ENCODE results near the gene HSPD1.

HSPD1 gene

GRCh38 chr2:197499594-197500502 is at the start of gene HSPD1, which contains the start of gene HSPE1:
Gene HSPD1, minus strand, starts transcription at chr2:197499840. Its CDS starts 992 bp downstream, at chr2:197498848.
Gene HSPE1, plus strand, starts transcription at chr2:197500379. Its CDS starts 58 bp downstream, at chr2:197500437.
- DNase-seq: peak; percentile 98

DNA sequence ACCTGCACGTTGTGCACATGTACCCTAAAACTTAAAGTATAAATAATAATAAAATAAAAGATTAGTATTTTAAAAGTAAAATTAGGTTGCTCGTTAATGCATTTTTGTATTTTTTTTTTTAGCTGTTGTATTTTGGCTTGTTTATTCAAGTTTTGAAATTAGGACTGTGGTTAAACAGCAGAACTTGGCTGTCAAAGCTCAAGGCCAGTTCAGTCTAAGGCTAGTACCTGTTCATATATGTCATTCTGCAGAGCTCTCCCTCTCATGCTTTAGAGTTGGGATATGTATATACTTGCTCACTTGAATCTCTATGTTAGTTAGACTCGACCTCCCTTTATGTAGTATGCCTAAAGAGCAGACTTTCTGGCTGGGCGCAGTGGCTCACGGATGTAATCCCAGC is 48.9 kb upstream of the HSPD1 start:
- DNase-seq: no peak

DNA sequence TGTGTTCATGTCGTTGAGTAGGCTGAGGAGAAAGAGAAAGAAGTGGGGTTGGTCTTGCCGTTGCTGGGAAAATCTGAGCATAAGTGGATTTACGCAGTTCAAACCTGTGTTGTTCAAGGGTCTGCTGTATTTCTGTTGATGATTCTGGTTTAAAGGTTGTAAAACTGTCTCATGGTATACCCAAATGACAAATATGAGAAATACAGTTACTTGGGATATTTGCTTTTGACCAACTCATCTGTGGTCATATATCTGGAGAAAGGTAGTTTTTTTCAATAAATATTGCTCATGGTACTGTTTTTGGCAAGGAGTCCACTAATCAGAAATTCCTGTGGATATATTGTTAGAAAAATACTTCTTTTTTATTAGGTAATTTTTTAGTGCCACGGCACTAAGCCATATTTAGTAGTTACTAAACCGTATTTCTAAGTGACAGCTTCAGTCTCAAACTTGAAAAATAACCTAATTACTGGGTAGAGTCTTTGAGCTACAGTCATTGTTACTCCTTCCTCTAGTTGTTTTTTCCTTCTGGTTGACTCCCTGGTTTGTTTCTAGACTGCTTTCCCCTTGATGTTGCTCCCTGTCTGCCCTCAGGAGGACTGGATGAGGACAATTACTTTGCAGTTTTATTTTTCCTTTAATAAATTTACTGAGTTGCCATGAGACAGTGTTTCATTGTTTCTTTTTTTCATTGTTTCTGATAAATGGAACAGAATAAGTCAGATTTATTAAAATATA is 47.7 kb upstream of the HSPD1 start:
- DNase-seq: no peak

DNA sequence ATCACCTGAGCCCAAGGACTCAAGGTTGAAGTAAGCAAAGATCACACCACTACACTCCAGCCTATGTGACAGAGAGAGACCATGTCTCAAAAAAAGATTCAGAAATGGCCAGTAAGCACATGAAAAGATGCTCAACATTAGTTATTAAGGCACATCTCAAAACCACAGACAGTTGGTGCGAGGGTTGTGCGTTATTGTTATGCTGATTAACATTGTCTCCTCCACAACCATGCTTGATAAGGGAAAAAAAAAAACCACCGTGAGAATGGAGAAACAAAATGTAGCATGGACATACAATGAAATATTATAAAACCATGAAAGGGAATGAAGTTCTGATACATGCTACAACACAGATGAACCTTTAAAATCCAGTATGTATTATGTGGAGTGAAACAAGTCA is 43.6 kb upstream of the HSPD1 start:
- no peak for DNase-seq

- DNase-seq: no peak
Measured at GRCh38 chr2:197539734-197540133, 40.1 kb upstream of the HSPD1 start.

- no peak for DNase-seq
Measured at GRCh38 chr2:197538412-197538811, 38.8 kb upstream of the HSPD1 start.

DNA sequence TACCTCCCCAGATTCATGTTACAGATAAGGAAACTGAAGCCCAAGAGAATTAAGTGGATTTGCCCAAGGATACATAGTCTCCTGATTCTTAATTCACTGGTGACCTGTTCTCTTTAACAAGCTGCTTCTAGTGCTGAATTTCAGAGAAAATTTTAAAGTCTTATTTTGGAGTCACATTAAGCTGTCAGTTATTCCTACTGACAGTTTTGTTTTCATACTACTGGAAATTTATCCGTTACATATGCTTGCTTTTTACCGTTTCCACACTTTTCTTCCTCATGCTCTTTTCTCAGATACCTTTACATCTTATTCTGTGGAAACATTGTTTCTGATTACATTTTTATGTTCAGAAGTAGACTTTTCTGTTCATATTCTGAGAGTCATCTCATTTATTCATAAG is 17.5 kb upstream of the HSPD1 start:
- no peak for DNase-seq

GRCh38 chr2:197516393-197516761 is 16.7 kb upstream of the HSPD1 start:
- DNase-seq: peak; percentile 60

GRCh38 chr2:197515739-197516392 is 16.2 kb upstream of the HSPD1 start, which contains the start of gene MOB4:
Gene MOB4, plus strand, starts transcription at chr2:197516066. Its CDS starts 21 bp downstream, at chr2:197516087.
- DNase-seq: peak; percentile 93

GRCh38 chr2:197515315-197515738 is 15.7 kb upstream of the HSPD1 start:
- peak; percentile 64 for DNase-seq

GRCh38 chr2:197514754-197515153 is 15.1 kb upstream of the HSPD1 start:
- peak; percentile 11 for DNase-seq

GRCh38 chr2:197513915-197514314 is 14.3 kb upstream of the HSPD1 start:
- no peak for DNase-seq

DNA sequence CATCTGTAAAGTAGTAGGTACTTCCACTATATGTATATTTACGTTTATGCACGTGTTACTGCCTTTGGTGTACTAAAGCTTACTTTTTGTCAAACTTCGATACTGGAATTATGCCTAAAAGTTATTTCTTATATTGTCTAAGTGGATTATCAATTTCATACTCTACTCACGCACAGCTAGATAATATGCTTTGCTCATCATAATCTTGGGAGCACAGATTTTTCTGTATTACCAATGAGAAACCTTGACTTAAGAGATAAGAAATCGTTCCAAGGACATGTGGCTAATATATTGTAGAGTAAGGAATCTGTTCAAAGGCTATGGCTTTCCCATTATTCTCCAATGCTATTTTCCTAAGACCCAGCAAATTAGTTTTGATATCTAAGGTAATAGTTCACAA is 7.0 kb upstream of the HSPD1 start:
- DNase-seq: no peak

- DNase-seq: no peak
Measured at GRCh38 chr2:197504512-197504911, 4.9 kb upstream of the HSPD1 start.

DNA sequence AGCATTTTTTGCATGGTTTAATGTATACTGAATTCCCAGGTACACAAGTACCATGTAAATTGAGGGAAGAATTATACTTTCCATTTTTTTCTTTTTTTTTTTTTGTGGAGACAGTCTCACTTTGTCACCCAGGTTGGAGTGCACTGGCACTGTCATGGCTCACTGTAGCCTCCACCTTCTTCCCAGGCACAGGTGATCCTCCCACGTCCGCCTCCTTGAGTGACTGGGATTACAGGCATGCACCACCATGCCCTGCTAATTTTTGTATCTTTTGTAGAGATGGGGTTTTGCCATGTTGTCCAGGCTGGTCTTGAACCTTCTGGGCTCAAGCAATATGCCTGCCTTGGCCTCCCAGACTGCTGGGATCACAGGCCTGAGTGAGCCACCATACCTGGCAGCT is 4.4 kb upstream of the HSPD1 start:
- no peak for DNase-seq

DNA sequence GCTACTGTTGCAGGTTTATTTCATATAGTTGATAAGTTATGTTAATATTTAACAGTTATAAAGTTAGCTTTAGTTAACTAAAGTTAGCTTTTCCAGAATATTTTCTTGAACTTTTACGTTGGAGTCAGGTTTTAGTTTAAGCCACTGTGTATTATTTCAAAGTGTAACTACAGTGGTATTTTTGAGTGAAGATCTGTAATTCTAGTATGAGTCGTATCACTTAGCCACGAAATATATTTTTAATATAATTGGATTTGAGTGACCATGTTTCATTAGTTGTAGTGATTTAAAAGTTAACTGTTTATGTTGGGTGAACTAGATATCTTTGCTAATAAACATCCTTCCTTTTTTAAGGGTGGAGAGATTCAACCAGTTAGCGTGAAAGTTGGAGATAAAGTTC is 3.0 kb upstream of the HSPD1 start:
- no peak for DNase-seq

DNA sequence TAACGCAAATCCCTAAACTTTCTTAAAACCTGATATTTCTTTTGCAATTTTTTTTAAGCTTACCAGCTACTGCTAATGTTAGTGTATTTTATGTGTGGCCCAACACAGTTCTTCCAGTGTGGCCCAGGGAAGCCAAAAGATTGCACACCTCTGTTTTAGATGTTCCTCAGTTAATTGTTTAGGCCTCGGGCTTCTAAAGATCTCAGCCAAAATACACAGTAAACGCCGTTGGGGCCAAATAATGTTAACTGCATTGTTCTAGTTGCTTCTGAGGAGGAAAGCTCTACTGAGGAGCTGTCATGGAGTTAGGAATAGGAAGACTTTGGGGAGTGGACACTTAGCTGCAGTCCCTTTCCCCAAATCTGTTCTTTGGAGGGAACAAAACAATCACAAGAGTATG is 2.6 kb upstream of the HSPD1 start:
- no peak for DNase-seq

GRCh38 chr2:197500503-197501131 is 977 bp upstream of the HSPD1 start:
- DNase-seq: peak; percentile 73

DNA sequence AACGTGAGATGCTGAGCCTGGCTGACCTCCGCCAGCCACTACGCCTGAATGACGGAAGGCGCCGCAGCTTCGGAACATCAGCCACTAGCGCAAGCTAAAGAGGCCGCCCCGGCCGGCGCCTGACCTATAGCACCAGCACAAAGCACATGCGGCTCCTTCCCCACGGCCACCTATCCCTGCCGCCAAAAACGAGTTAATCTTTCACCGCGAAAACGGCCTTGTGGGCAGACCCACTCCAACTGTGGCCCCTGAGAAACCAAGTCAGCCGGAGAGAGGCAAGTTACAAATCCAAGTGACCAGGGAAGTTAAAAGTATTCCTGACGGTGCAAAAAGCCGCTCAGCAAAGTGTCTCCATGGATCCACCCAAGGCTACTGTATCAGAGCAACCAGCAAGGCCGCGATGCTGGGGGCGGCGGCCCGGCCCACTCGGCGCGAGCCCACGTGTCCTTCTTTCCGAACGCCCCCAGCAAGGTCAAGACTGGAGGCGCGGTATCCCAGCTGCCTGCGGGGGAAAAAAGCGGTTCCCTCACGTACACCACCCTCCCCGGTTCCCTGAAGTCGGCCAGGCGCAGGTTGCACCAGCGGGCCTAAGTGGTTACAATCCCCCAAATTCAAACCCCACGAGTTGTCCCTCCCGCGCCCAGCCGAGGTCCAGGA is 575 bp downstream of the HSPD1 start:
- peak; percentile 68 for DNase-seq

DNA sequence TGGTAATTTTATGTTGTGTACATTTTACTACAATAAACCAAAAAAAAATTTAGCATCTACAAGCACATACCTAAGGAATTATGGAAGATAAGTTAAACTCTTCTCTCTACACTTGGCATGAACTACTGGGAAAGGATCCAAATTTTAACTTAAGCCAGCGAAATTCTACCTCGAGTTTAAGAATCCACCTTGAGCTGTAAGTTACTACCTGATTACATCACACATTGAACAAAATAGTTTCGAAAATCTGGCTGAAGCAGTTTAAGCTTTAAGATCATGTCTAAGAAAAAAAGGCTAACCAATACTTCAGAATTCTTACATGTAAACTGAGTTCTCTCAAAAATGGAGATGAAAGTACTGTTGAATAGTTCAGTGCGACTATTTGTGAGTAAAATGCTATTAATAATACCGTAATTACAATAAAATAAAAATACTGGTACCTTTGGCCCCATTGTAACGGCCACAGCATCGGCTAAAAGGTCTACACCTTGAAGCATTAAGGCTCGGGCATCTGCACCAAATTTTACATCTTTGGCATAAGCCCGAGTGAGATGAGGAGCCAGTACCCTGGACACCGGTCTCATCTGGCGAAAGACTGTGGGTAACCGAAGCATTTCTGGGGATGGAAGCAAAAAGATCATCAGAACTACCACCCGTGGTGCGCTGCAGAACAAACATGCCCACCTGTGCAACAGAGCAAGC is 1.3 kb downstream of the HSPD1 start:
- DNase-seq: peak; percentile 7

DNA sequence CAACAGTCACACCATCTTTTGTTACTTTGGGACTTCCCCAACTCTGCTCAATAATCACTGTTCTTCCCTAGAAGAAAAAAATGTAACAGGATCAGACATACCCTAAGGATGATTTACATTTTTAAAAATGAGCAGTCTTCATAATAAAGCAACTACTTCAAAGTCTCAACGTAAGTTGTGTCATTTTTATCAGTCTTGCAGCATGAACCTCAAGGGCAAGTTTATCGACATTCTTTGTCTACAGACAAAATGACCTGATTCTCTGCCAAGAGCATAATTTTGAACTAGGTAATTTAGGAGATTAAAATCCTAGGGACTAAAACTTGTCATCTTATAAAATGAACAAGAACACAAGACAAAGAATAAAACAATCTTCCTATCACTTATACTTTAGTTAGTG is 2.3 kb downstream of the HSPD1 start:
- DNase-seq: no peak

DNA sequence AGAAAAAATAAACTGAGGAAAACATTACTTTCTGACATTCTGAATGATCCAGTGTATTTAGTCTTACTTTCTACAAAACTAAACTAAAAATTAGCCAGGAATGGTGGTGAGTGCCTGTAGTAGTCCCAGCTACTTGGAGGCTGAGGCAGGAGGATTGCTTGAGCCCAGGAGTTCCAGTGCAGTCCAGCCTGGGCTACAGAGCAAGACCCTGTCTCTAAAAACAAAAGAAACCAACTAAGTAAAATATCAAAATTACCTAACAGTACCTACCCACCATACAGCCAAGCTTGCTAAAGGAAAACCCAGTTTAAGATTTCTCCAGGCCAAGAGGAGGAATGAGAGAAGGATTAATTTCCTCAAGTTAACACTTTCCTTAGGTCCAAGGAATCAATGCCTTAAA is 2.9 kb downstream of the HSPD1 start:
- DNase-seq: no peak

Measured in NCI-H69 (cell line).